IMR-90 (cell line): ENCODE measurements around the gene ADAP2. TPM values are rescaled to one million over a fixed set of nuclear protein-coding genes. Genes with fewer than 3 reads are reported as not detected.
A peak's percentile ranks its signal among the peaks of the same experiment; 100 is the strongest.

ENCODE experiments used
- ATAC-seq: fragments of 200-7000 bp; cut with Tn5 transposase; 2 replicates; pipeline ENCODE4 v1.9.1; 2020; ENCODE audit warnings: low read depth, mild to moderate bottlenecking, moderate library complexity
- BruUV-seq: library from RNA; stranded (reverse); fragments of 400-500 nt; replicated peaks from 2 replicates; lab custom pipeline; 2021; lab: Mats Ljungman, UMichigan
- CTCF ChIA-PET: fragments of 300-600 bp; formaldehyde crosslinking; extraction: SDS; loops from one replicate; lab custom pipeline; 2021; ENCODE audit warnings: antibody characterized with exemption; lab: Yijun Ruan, JAX
- POLR2A ChIA-PET: fragments of 300-600 bp; sonication (Branson Sonifier 250); formaldehyde crosslinking; loops from one replicate; lab custom pipeline; 2022; ENCODE audit warnings: antibody characterized with exemption; ENCODE audit not compliant: unreplicated experiment; lab: Charles Lee
- DNase-seq: peaks from one replicate; pipeline ENCODE4 v3.0.0; 2013
- H2AFZ ChIP-seq: replicated peaks from 2 replicates; pipeline ENCODE3; 2013; ENCODE audit warnings: low read length, mild to moderate bottlenecking; ENCODE audit not compliant: poor library complexity
- H2AK5ac ChIP-seq: 2 replicates; pipeline ENCODE4 v1.6.1; 2013; ENCODE audit warnings: low read depth, low read length, inconsistent platforms
- H2AK9ac ChIP-seq: replicated peaks from 2 replicates; pipeline ENCODE3; 2013; ENCODE audit warnings: mild to moderate bottlenecking, low read depth, low read length, moderate library complexity; ENCODE audit not compliant: poor library complexity
- H2BK120ac ChIP-seq: 2 replicates; pipeline ENCODE4 v1.6.1; 2013; ENCODE audit warnings: low read depth, low read length, inconsistent platforms
- H2BK15ac ChIP-seq: 3 replicates; pipeline ENCODE4 v1.6.1; 2013; ENCODE audit warnings: low read depth, low read length, inconsistent platforms
- H2BK20ac ChIP-seq: 2 replicates; pipeline ENCODE4 v1.6.1; 2013; ENCODE audit warnings: low read depth, mild to moderate bottlenecking, inconsistent platforms, low read length, moderate library complexity
- H2BK5ac ChIP-seq: 2 replicates; pipeline ENCODE4 v1.6.1; 2013; ENCODE audit warnings: mild to moderate bottlenecking, low read depth, low read length, inconsistent platforms; ENCODE audit not compliant: poor library complexity, severe bottlenecking
- H3K14ac ChIP-seq: replicated peaks from 2 replicates; pipeline ENCODE4 v1.6.1; 2013; ENCODE audit warnings: low read depth, low read length, inconsistent platforms
- H3K18ac ChIP-seq: 2 replicates; pipeline ENCODE4 v1.6.1; 2013; ENCODE audit warnings: low read depth, low read length, control low read depth
- H3K23ac ChIP-seq: 2 replicates; pipeline ENCODE4 v1.6.1; 2013; ENCODE audit warnings: low read depth, low read length, inconsistent platforms
- H3K27ac ChIP-seq: 2 replicates; pipeline ENCODE4 v1.5.1; 2013; ENCODE audit warnings: mild to moderate bottlenecking, control low read depth, low read length; ENCODE audit not compliant: insufficient read depth
- H3K27me3 ChIP-seq: 2 replicates; pipeline ENCODE4 v1.6.1; 2013; ENCODE audit warnings: low read length; ENCODE audit not compliant: control insufficient read depth, insufficient read depth
- H3K36me3 ChIP-seq: 2 replicates; pipeline ENCODE4 v1.6.1; 2013; ENCODE audit warnings: low read length, mixed read lengths; ENCODE audit not compliant: control insufficient read depth, insufficient read depth
- H3K4ac ChIP-seq: 2 replicates; pipeline ENCODE4 v1.6.1; 2013; ENCODE audit warnings: low read depth, low read length, inconsistent platforms
- H3K4me1 ChIP-seq: 2 replicates; pipeline ENCODE4 v1.6.1; 2013; ENCODE audit warnings: low read length, mixed read lengths; ENCODE audit not compliant: control insufficient read depth, insufficient read depth
- H3K4me2 ChIP-seq: 2 replicates; pipeline ENCODE4 v1.6.1; 2013; ENCODE audit warnings: low read depth, mild to moderate bottlenecking, control low read depth, low read length, moderate library complexity
- H3K4me3 ChIP-seq: 2 replicates; pipeline ENCODE4 v1.5.1; 2013; ENCODE audit warnings: low read depth, mild to moderate bottlenecking, control low read depth, low read length, moderate library complexity; ENCODE audit not compliant: insufficient read depth
- H3K56ac ChIP-seq: 2 replicates; pipeline ENCODE4 v1.6.1; 2013; ENCODE audit warnings: low read length, inconsistent platforms; ENCODE audit not compliant: insufficient read depth; ENCODE audit errors: extremely low read depth
- H3K79me1 ChIP-seq, 2 experiments: 2 replicates each; pipeline ENCODE4 v1.6.1; 2013; ENCODE audit warnings: low read length in 2 of 2, inconsistent platforms in 1 of 2, low read depth in 1 of 2
- H3K9ac ChIP-seq: 2 replicates; pipeline ENCODE4 v1.6.1; 2013; ENCODE audit warnings: low read depth, low read length, control low read depth
- H3K9me1 ChIP-seq: 2 replicates; pipeline ENCODE4 v1.6.1; 2013; ENCODE audit warnings: low read length, inconsistent platforms; ENCODE audit not compliant: insufficient read depth
- H3K9me3 ChIP-seq: 2 replicates; pipeline ENCODE4 v1.6.1; 2013; ENCODE audit warnings: low read length; ENCODE audit not compliant: control insufficient read depth, insufficient read depth
- H4K20me1 ChIP-seq: 2 replicates; pipeline ENCODE4 v1.6.1; 2013; ENCODE audit warnings: low read length, inconsistent platforms; ENCODE audit not compliant: insufficient read depth
- H4K5ac ChIP-seq: 2 replicates; pipeline ENCODE4 v1.6.1; 2013; ENCODE audit warnings: mild to moderate bottlenecking, low read depth, low read length, control low read depth
- H4K8ac ChIP-seq, 2 experiments: 2 replicates each; pipeline ENCODE4 v1.6.1; 2013; ENCODE audit warnings: low read depth in 2 of 2, low read length in 2 of 2, control low read depth in 1 of 2, inconsistent platforms in 1 of 2
- H4K91ac ChIP-seq: 2 replicates; pipeline ENCODE4 v1.6.1; 2013; ENCODE audit warnings: low read depth, low read length, inconsistent platforms; ENCODE audit not compliant: insufficient read depth
- BHLHE40 ChIP-seq: fragments of 150-350 bp; IDR thresholded peaks from 2 replicates; pipeline ENCODE4 v1.6.1; 2016; ENCODE audit warnings: mild to moderate bottlenecking, low read depth, low read length
- CEBPB ChIP-seq: IDR thresholded peaks from 2 replicates; pipeline ENCODE4 v1.6.1; 2012; ENCODE audit warnings: low read depth, low read length, improper control_type of control experiment
- CTCF ChIP-seq: conservative IDR thresholded peaks from 2 replicates; pipeline ENCODE4 v1.5.1; 2012; ENCODE audit warnings: mild to moderate bottlenecking, low read depth, low read length, improper control_type of control experiment
- ELK1 ChIP-seq: fragments of 150-350 bp; IDR thresholded peaks from 2 replicates; pipeline ENCODE4 v1.6.1; 2016; ENCODE audit warnings: low read depth, mild to moderate bottlenecking, low read length, moderate library complexity, borderline replicate concordance
- FOS ChIP-seq: fragments of 150-350 bp; IDR thresholded peaks from 2 replicates; pipeline ENCODE4 v1.6.1; 2016; ENCODE audit warnings: low read depth, low read length
- MAFK ChIP-seq: IDR thresholded peaks from 2 replicates; pipeline ENCODE4 v1.6.1; 2012; ENCODE audit warnings: low read depth, low read length, improper control_type of control experiment
- MXI1 ChIP-seq: IDR thresholded peaks from 2 replicates; pipeline ENCODE4 v1.6.1; 2012; ENCODE audit warnings: low read depth, mild to moderate bottlenecking, low read length, moderate library complexity, borderline replicate concordance
- NFE2L2 ChIP-seq: fragments of 150-350 bp; IDR thresholded peaks from 2 replicates; pipeline ENCODE4 v1.6.1; 2016; ENCODE audit warnings: low read depth, mild to moderate bottlenecking, low read length
- POLR2A ChIP-seq: IDR thresholded peaks from 2 replicates; pipeline ENCODE4 v1.6.1; 2012; ENCODE audit warnings: mild to moderate bottlenecking, low read depth, low read length
- SMC3 ChIP-seq: fragments of 150-350 bp; IDR thresholded peaks from 2 replicates; pipeline ENCODE4 v1.6.1; 2016; ENCODE audit warnings: low read depth, mild to moderate bottlenecking, antibody characterized with exemption, low read length, moderate library complexity
- USF2 ChIP-seq: fragments of 150-350 bp; IDR thresholded peaks from 2 replicates; pipeline ENCODE4 v1.6.1; 2017; ENCODE audit warnings: mild to moderate bottlenecking, antibody characterized with exemption, low read length, low read depth
- WGBS, 2 experiments: methylation state at CpG; one replicate each; pipeline versions ENCODE4 v1.1.5 to v1.1.7; 2013; ENCODE audit warnings: missing lambda C conversion rate in 2 of 2; ENCODE audit not compliant: insufficient read length in 1 of 2; ENCODE audit errors: extremely low coverage in 2 of 2; 5-methylcytosine and 5-hydroxymethylcytosine counted together
- dilution Hi-C: fragments of 300-500 bp; cut with HindIII; formaldehyde crosslinking; loops from one replicate; pipeline ENCODE4 v1.14.3; 2018; ENCODE audit warnings: low sequenced_read_pairs; ENCODE audit not compliant: unreplicated experiment
- in situ Hi-C: fragments of 300-500 bp; cut with MboI; formaldehyde crosslinking; loops from 3 replicates; pipeline ENCODE4 v1.14.3; 2019; ENCODE audit warnings: low sequenced_read_pairs, inconsistent platforms, mixed read lengths
- intact Hi-C: fragments of 100-400 bp; cut with micrococcal nuclease; formaldehyde crosslinking; loops from 2 replicates; pipeline ENCODE4 v1.10.0; 2022
- polyA plus RNA-seq, 3 experiments: library from polyadenylated mRNA; depleted of rRNA; stranded (reverse); fragments of >200 nt; gene quantifications; 2 replicates each; pipeline ENCODE4 v1.2.3, GENCODE V29; 2012; ENCODE audit warnings: low replicate concordance in 1 of 3
- total RNA-seq: library from RNA; depleted of rRNA; stranded (reverse); fragments of >200 nt; gene quantifications from 2 replicates; pipeline ENCODE4 v1.2.3, GENCODE V29; 2012

Gene ADAP2
- total and polyA plus RNA-seq, 2 of the 4 experiments (the other 2 are of a cell fraction): 0.90 to 1.2 TPM

- TF ChIP-seq BHLHE40 (no peak), POLR2A (no peak)
These were observed 32.5 kb downstream of the ADAP2 start (continued) for GRCh38 chr17:30954046-30954830.

- peak overlapping the region; percentile 28; the same call in 1 of the 2 replicates for H3K14ac ChIP-seq
- H3K27me3 ChIP-seq: no peaks in the 10 kb centered on the region
- no peak overlapping the region for H3K4me3 ChIP-seq
- POLR2A ChIA-PET: no interaction called here
- in situ Hi-C loops (no loop called here), intact Hi-C loops (no loop called here), dilution Hi-C loops (no loop called here)
- H2BK5ac ChIP-seq: no peak overlapping the region
- CTCF ChIA-PET: interaction anchor here (0.6 kb wide), 1 partner anchor 17 kb away, joined by 6 read pairs; no protein-coding TSS in a partner anchor
- no peak overlapping the region for H2BK20ac ChIP-seq
- no peak overlapping the region for H2AK5ac ChIP-seq
- no peak for DNase-seq
- peak overlapping the region; percentile 48 for H2AFZ ChIP-seq
- H3K4me1 ChIP-seq: peaks cover 6% of the 10 kb centered on the region; the same call in 1 of the 2 replicates
- H3K9me1 ChIP-seq: no peaks in the 10 kb centered on the region
- no peak overlapping the region for H3K56ac ChIP-seq
- peak overlapping the region; percentile 45; the same call in 1 of the 2 replicates for H3K23ac ChIP-seq
- peak; percentile 59 for ATAC-seq
- no peak overlapping the region for H3K18ac ChIP-seq
- H3K27ac ChIP-seq: no peak overlapping the region
- no TSS peak for BruUV-seq
- no peak overlapping the region for H2AK9ac ChIP-seq
- no peaks in the 10 kb centered on the region for H3K9me3 ChIP-seq
- H3K36me3 ChIP-seq: no peaks in the 10 kb centered on the region
- H4K5ac ChIP-seq: no peak overlapping the region
- H3K4me2 ChIP-seq: no peak overlapping the region
- WGBS, 2 experiments: no CpG with 5 or more reads among the region's 8 CpGs
- H3K79me1 ChIP-seq: no peaks in the 10 kb centered on the region
- H3K9ac ChIP-seq: no peak overlapping the region; the same call in 1 of the 2 replicates
- no peak overlapping the region for H2BK120ac ChIP-seq
- no peak overlapping the region for H3K4ac ChIP-seq
- no peak overlapping the region for H2BK15ac ChIP-seq
- H4K20me1 ChIP-seq: no peaks in the 10 kb centered on the region
- H4K91ac ChIP-seq: no peak overlapping the region
- peak overlapping the region in 1 of 2 experiments; percentile 26; a peak in 1 of 4 replicates for H4K8ac ChIP-seq
- TF ChIP-seq NFE2L2 (no peak), MXI1 (no peak), CTCF (no peak), SMC3 (no peak), MAFK (no peak), FOS (no peak), ELK1 (no peak), BHLHE40 (no peak), CEBPB (no peak), POLR2A (no peak), USF2 (no peak)
These were observed 35.1 kb downstream of the ADAP2 start for GRCh38 chr17:30956764-30957374.
